Activated CD4-positive, alpha-beta memory T cell treated with anti-CD3 and anti-CD28 coated beads for 36 hours (primary cell): ENCODE data around the gene CYP27B1. TPM values are rescaled to one million over a fixed set of nuclear protein-coding genes. Genes with fewer than 3 reads are reported as not detected.
"Not testable (repeated sequence)": the region's sequence is repeated elsewhere in the genome, so short reads cannot be mapped to it uniquely, and the experiment has no call there.

Source experiments
- CTCF ChIA-PET: fragments of 350-600 bp; sonication (Branson Sonifier 250); formaldehyde crosslinking; loops from one replicate; lab custom pipeline; 2021; ENCODE audit warnings: antibody characterized with exemption, inconsistent platforms; lab: Charles Lee
- POLR2A ChIA-PET: fragments of 350-600 bp; sonication (Branson Sonifier 250); formaldehyde crosslinking; loops from one replicate; lab custom pipeline; 2021; ENCODE audit warnings: antibody characterized with exemption; lab: Charles Lee
- DNase-seq: peaks from one replicate; pipeline ENCODE4 v3.0.0-alpha.2; 2020
- H3K27ac Mint-ChIP-seq: one replicate; pipeline ENCODE4 v1.8.0; 2021; ENCODE audit warnings: mixed read lengths
- H3K27me3 Mint-ChIP-seq: one replicate; pipeline ENCODE4 v1.8.0; 2021; ENCODE audit warnings: mixed read lengths
- H3K36me3 Mint-ChIP-seq: one replicate; pipeline ENCODE4 v1.8.0; 2021; ENCODE audit warnings: mixed read lengths
- H3K4me1 Mint-ChIP-seq: one replicate; pipeline ENCODE4 v1.8.0; 2021; ENCODE audit warnings: low read depth, mixed read lengths
- H3K4me3 Mint-ChIP-seq: one replicate; pipeline ENCODE4 v1.8.0; 2021; ENCODE audit warnings: mild to moderate bottlenecking, mixed read lengths
- H3K9me3 Mint-ChIP-seq: one replicate; pipeline ENCODE4 v1.8.0; 2021; ENCODE audit warnings: mixed read lengths
- intact Hi-C: fragments of 100-400 bp; cut with micrococcal nuclease; formaldehyde crosslinking; loops from one replicate; pipeline ENCODE4 v1.15.1; 2023
- microRNA-seq: library from miRNA; unstranded; fragments of <30 nt; microRNA quantifications from one replicate; pipeline ENCODE4 v1.2.0, GENCODE V29; 2022; ENCODE audit warnings: borderline number of aligned reads, borderline microRNAs expressed, borderline replicate concordance
- total RNA-seq, 2 experiments: library from RNA; stranded (reverse); gene quantifications; one replicate each; pipeline ENCODE4 v1.2.3, GENCODE V29; 2021

The CYP27B1 gene
- total RNA-seq, 2 experiments from 2014 or later, result 7.1 to 8.2 TPM

GRCh38 chr12:57717846-57718640 lies 48.8 kb downstream of the CYP27B1 start:
- no peak overlapping the region for H3K27ac Mint-ChIP-seq
- CTCF ChIA-PET, result interaction anchor here (1.9 kb wide), 1 partner anchor 24 kb away, joined by 5 read pairs; no protein-coding TSS in a partner anchor

DNA sequence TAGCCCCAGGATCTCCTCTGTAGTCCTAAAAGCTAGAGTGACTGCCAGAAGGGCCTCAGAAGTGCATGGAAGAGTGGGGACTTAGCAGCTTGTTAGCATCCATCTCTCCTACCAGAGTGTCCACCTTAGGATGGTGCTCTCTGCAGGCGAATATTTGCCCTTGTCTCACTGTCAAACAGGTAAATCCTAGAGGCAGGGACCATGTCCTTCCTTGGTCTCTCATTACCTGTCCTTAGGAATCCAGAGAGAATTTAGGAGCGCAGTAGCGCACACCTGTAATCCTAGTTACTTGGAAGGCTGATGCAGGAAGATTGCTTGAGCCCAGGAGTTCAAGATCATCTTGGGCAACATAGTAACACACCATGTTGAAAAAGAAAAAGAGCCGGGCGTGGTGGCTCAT lies 49.7 kb downstream of the CYP27B1 start:
- ChIA-PET CTCF (no interaction called here), POLR2A (no interaction called here)
- H3K27me3 Mint-ChIP-seq, result no peaks in the 10 kb centered on the region
- no peak overlapping the region for H3K27ac Mint-ChIP-seq
- intact Hi-C loops, result no loop called here
- peaks cover 43% of the 10 kb centered on the region for H3K36me3 Mint-ChIP-seq
- no peaks in the 10 kb centered on the region for H3K4me1 Mint-ChIP-seq
- H3K9me3 Mint-ChIP-seq, result no peaks in the 10 kb centered on the region
- H3K4me3 Mint-ChIP-seq, result no peak overlapping the region
- no peak for DNase-seq

More at GRCh38 chr12:57717846-57718640, 48.8 kb downstream of the CYP27B1 start:
- H3K9me3 Mint-ChIP-seq, result no peaks in the 10 kb centered on the region
- H3K4me3 Mint-ChIP-seq, result no peak overlapping the region
- POLR2A ChIA-PET, result no interaction called here
- intact Hi-C loops, result no loop called here
- no peaks in the 10 kb centered on the region for H3K4me1 Mint-ChIP-seq
- no peak for DNase-seq
- H3K27me3 Mint-ChIP-seq, result no peaks in the 10 kb centered on the region
- H3K36me3 Mint-ChIP-seq, result peaks cover 43% of the 10 kb centered on the region

DNA sequence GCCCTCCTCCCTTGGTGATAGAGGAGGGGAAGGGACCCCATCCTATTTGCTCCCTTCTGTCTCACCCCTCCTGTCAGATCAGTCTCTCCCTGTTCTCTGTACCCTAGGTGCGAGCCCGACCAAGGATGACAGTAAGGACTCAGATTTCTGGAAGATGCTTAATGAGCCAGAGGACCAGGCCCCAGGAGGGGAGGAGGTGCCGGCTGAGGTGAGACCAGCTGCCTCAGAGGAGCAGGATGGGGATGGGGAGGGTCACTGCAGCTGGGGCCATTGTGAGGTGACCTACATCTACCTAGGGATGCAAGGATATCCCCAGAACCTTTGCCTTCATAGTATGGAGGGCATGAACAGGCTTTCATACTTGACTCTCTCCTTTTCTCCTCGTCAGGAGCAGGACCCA lies 50.6 kb downstream of the CYP27B1 start:
- intact Hi-C loops, result no loop called here
- Mint-ChIP-seq H3K4me3 (no peak overlapping the region), H3K27ac (no peak overlapping the region), H3K36me3 (peaks cover 42% of the 10 kb centered on the region), H3K4me1 (no peaks in the 10 kb centered on the region), H3K9me3 (no peaks in the 10 kb centered on the region), H3K27me3 (no peaks in the 10 kb centered on the region)
- ChIA-PET POLR2A (no interaction called here), CTCF (no interaction called here)
- DNase-seq, result no peak

DNA sequence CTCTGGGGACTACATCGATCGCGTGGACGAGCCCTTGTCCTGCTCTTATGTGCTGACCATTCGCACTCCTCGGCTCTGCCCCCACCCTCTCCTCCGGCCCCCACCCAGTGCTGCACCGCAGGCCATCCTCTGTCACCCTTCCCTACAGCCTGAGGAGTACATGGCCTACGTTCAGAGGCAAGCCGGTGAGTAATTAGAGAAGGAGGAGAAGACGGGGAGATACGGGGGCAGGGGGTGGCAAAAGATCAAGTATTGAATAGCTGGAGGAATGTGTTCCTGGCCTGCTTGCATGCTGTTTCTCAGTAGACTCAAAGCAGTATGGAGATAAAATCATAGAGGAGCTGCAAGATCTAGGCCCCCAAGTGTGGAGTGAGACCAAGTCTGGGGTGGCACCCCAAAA lies 51.1 kb downstream of the CYP27B1 start:
- ChIA-PET POLR2A (no interaction called here), CTCF (no interaction called here)
- Mint-ChIP-seq H3K27me3 (no peaks in the 10 kb centered on the region), H3K4me3 (no peak overlapping the region), H3K4me1 (no peaks in the 10 kb centered on the region), H3K36me3 (peaks cover 42% of the 10 kb centered on the region), H3K9me3 (no peaks in the 10 kb centered on the region), H3K27ac (no peak overlapping the region)
- intact Hi-C loops, result no loop called here
- DNase-seq, result no peak

GRCh38 chr12:57715036-57715748 lies 51.7 kb downstream of the CYP27B1 start:
- H3K4me1 Mint-ChIP-seq, DNase-seq, H3K9me3 Mint-ChIP-seq, intact Hi-C loops, H3K27me3 Mint-ChIP-seq, H3K4me3 Mint-ChIP-seq, H3K27ac Mint-ChIP-seq, POLR2A ChIA-PET: not testable (repeated sequence)
- peaks cover 37% of the 10 kb centered on the region for H3K36me3 Mint-ChIP-seq
- CTCF ChIA-PET, result interaction anchor here (1.1 kb wide), 1 partner anchor 21 kb away, joined by 3 read pairs; the partner anchor contains the start of gene OS9

DNA sequence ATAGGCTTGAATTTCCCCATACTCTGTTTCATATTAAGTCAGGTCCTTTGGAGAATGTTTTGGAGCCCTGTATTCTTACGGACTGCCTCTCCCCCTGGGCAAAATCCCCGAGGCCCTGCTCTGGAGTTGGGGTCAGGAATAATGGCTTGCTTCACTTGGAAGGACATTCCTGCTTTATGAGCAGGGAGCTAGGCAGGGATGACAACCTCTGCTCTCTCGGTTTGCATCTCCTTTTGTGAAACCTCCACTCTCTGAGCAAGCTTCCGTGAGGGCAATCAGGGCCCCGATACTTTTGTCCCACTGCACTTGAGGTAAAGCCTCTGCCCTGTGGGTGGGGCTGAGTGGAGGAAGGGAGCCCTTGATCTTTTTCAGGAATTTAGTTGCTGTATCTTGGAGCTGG lies 53.7 kb downstream of the CYP27B1 start:
- CTCF ChIA-PET, result interaction anchor here (1.2 kb wide), 1 partner anchor 12 kb away, joined by 6 read pairs; no protein-coding TSS in a partner anchor
- peaks cover 3% of the 10 kb centered on the region for H3K4me1 Mint-ChIP-seq
- intact Hi-C loops, result no loop called here
- H3K9me3 Mint-ChIP-seq, result no peaks in the 10 kb centered on the region
- no peaks in the 10 kb centered on the region for H3K27me3 Mint-ChIP-seq
- POLR2A ChIA-PET, result interaction anchor here (0.7 kb wide), 1 partner anchor 26 kb away, joined by 3 read pairs; no protein-coding TSS in a partner anchor
- no peak overlapping the region for H3K27ac Mint-ChIP-seq
- H3K4me3 Mint-ChIP-seq, result no peak overlapping the region
- no peak for DNase-seq
- H3K36me3 Mint-ChIP-seq, result peaks cover 23% of the 10 kb centered on the region

GRCh38 chr12:57712701-57713100 lies 54.2 kb downstream of the CYP27B1 start:
- DNase-seq, result no peak
- Mint-ChIP-seq H3K36me3 (peaks cover 18% of the 10 kb centered on the region), H3K4me3 (no peak overlapping the region), H3K27me3 (no peaks in the 10 kb centered on the region), H3K9me3 (no peaks in the 10 kb centered on the region), H3K4me1 (peaks cover 3% of the 10 kb centered on the region), H3K27ac (no peak overlapping the region)
- ChIA-PET POLR2A (interaction anchor here (0.7 kb wide), 1 partner anchor 9 kb away, joined by 3 read pairs; no protein-coding TSS in a partner anchor), CTCF (interaction anchor here (1.2 kb wide), 1 partner anchor 12 kb away, joined by 6 read pairs; no protein-coding TSS in a partner anchor)
- intact Hi-C loops, result no loop called here

Small RNA genes lying within 50 kb of the gene (microRNA-seq; reads per million reads assigned to microRNA genes)
- gene MIR6759, result not detected

Other genes with a start within 250 kb of the CYP27B1 start
- 10 to 100 TPM; 24.1 to 25.2 TPM for gene DDIT3, start 246.6 kb downstream of the CYP27B1 start, total RNA-seq
- gene MBD6, start 244.3 kb downstream of the CYP27B1 start, total RNA-seq, result 10 to 100 TPM; 43.5 to 48.2 TPM
- gene DCTN2, start 219.9 kb downstream of the CYP27B1 start, total RNA-seq, result 10 to 100 TPM; 81.0 to 85.2 TPM
- gene KIF5A, start 217.0 kb downstream of the CYP27B1 start, total RNA-seq, result under 1 TPM; 0.90 to 0.99 TPM
- gene PIP4K2C, start 175.9 kb downstream of the CYP27B1 start, total RNA-seq, result 10 to 100 TPM; 17.8 to 20.6 TPM
- 10 to 100 TPM; 15.4 to 15.8 TPM for gene DTX3, start 162.3 kb downstream of the CYP27B1 start, total RNA-seq
- gene ARHGEF25, start 155.6 kb downstream of the CYP27B1 start, total RNA-seq, result 1 to 10 TPM; 1.4 to 2.5 TPM
- gene B4GALNT1, start 133.9 kb downstream of the CYP27B1 start, total RNA-seq, result 1 to 10 TPM; 1.7 to 2.1 TPM
- gene OS9, start 72.9 kb downstream of the CYP27B1 start, total RNA-seq, result 10 to 100 TPM; 73.4 to 74.8 TPM
- 10 to 100 TPM; 32.4 to 34.0 TPM for gene AGAP2, start 28.3 kb downstream of the CYP27B1 start, total RNA-seq
- gene TSPAN31, start 22.0 kb downstream of the CYP27B1 start, total RNA-seq, result 10 to 100 TPM; 11.7 to 15.0 TPM
- gene CDK4, start 14.8 kb downstream of the CYP27B1 start, total RNA-seq, result 100 to 1,000 TPM; 181 to 195 TPM
- 10 to 100 TPM; 20.9 to 21.2 TPM for gene MARCHF9, start 12.0 kb downstream of the CYP27B1 start, total RNA-seq
- 10 to 100 TPM; 30.0 to 32.0 TPM for gene METTL1, start 5.0 kb upstream of the CYP27B1 start, total RNA-seq
- 1 to 10 TPM; 3.7 to 3.9 TPM for gene EEF1AKMT3, start 5.5 kb upstream of the CYP27B1 start, total RNA-seq
- gene TSFM, start 15.7 kb upstream of the CYP27B1 start, total RNA-seq, result 10 to 100 TPM; 45.5 to 47.2 TPM
- gene AVIL, start 51.7 kb upstream of the CYP27B1 start, total RNA-seq, result under 1 TPM; 0.64 to 0.85 TPM
- gene CTDSP2, start 79.7 kb upstream of the CYP27B1 start, total RNA-seq, result 100 to 1,000 TPM; 100 to 101 TPM
- gene ATP23, start 174.5 kb upstream of the CYP27B1 start, total RNA-seq, result 10 to 100 TPM; 14.9 to 16.3 TPM